GM10847 (cell line): Measurements from ENCODE around the gene RIPOR3.

Source experiments
- POLR2A ChIP-seq: IDR thresholded peaks from 2 replicates; pipeline ENCODE4 v1.6.1; 2011; ENCODE audit not compliant: insufficient read length; ENCODE audit errors: extremely low read depth

The RIPOR3 gene

GRCh38 chr20:50536333-50536732, 155.0 kb downstream of the RIPOR3 start:
- TF ChIP-seq POLR2A, result no peak
